K562 (cell line): ENCODE results near the gene EMC8. TPM values are rescaled to one million over a fixed set of nuclear protein-coding genes. Genes with fewer than 3 reads are reported as not detected.

Experiments
- ATAC-seq: fragments of 200-7000 bp; cut with Tn5 transposase; 3 replicates; pipeline ENCODE4 v1.9.1; 2020; ENCODE audit warnings: moderate library complexity
- BruUV-seq: library from RNA; stranded (reverse); fragments of 400-500 nt; replicated peaks from 2 replicates; lab custom pipeline; 2021; lab: Mats Ljungman, UMichigan
- CTCF ChIA-PET: fragments of 300-600 bp; formaldehyde crosslinking; extraction: SDS; loops from one replicate; lab custom pipeline; 2021; ENCODE audit warnings: low intra/inter-chr PET ratio; lab: Yijun Ruan, JAX
- POLR2A ChIA-PET: fragments of 300-600, 350-650 bp; sonication (Branson Sonifier 250); formaldehyde crosslinking; extraction: SDS; loops from one replicate; lab custom pipeline; 2021; ENCODE audit warnings: antibody characterized with exemption, inconsistent platforms; lab: Yijun Ruan, JAX
- DNase-seq, 4 experiments: peaks; one replicate each; pipeline versions ENCODE4 v3.0.0 to v3.0.0-alpha.2; 2011 to 2018; ENCODE audit warnings: low spot score in 3 of 4, mixed read lengths in 3 of 4; ENCODE audit errors: extremely low read depth in 1 of 4
- FAIRE-seq: peaks from 2 replicates; lab custom pipeline; 2011; peaks lifted over from hg19 to GRCh38; lab: Jason Lieb, UNC
- H2AFZ ChIP-seq: 2 replicates; pipeline ENCODE4 v1.6.0; 2011; ENCODE audit warnings: low read depth, low read length, control low read depth, inconsistent platforms
- H3K27ac ChIP-seq: fragments of 200-600 bp; 3 replicates; pipeline ENCODE4 v1.8.0; 2011; ENCODE audit warnings: low read depth, mild to moderate bottlenecking, control low read depth, inconsistent platforms, low read length, moderate library complexity, mixed read lengths; ENCODE audit errors: extremely low read depth
- H3K27me3 ChIP-seq, 2 experiments: fragments of 300-600 bp in 1 of 2; 2 replicates in 1 of 2; 3 replicates in 1 of 2; pipeline versions ENCODE4 v1.6.0 to v1.8.0; 2011; ENCODE audit warnings: inconsistent platforms in 2 of 2, low read length in 2 of 2, mild to moderate bottlenecking in 1 of 2, mixed read lengths in 1 of 2, moderate library complexity in 1 of 2; ENCODE audit not compliant: control insufficient read depth in 2 of 2, insufficient read depth in 2 of 2
- H3K36me3 ChIP-seq: fragments of 300-600 bp; 3 replicates; pipeline ENCODE4 v1.8.0; 2011; ENCODE audit warnings: mild to moderate bottlenecking, low read length, inconsistent platforms; ENCODE audit not compliant: control insufficient read depth, insufficient read depth
- H3K4me1 ChIP-seq, 2 experiments: fragments of 200-600 bp in 1 of 2; replicated peaks in 1 of 2; 2 replicates in 1 of 2; 3 replicates in 1 of 2; pipeline versions ENCODE4 v1.5.1 to v1.8.0; 2011; ENCODE audit warnings: inconsistent platforms in 2 of 2, low read length in 2 of 2, mild to moderate bottlenecking in 1 of 2, mixed read lengths in 1 of 2, moderate library complexity in 1 of 2; ENCODE audit not compliant: control insufficient read depth in 2 of 2, insufficient read depth in 2 of 2
- H3K4me2 ChIP-seq: 2 replicates; pipeline ENCODE4 v1.6.1; 2011; ENCODE audit warnings: low read length, control low read depth, inconsistent platforms, mixed read lengths; ENCODE audit not compliant: insufficient read depth
- H3K4me3 ChIP-seq: fragments of 200-600 bp; sonication (generic), shearing (Covaris generic); 2 replicates; pipeline ENCODE4 v1.5.1; 2016; ENCODE audit warnings: control low read depth, inconsistent platforms
- H3K79me2 ChIP-seq: fragments of 200-600 bp; 3 replicates; pipeline ENCODE4 v1.8.0; 2011; ENCODE audit warnings: low read length, inconsistent platforms; ENCODE audit not compliant: control insufficient read depth, insufficient read depth
- H3K9ac ChIP-seq, 2 experiments: 2 replicates each; pipeline versions ENCODE4 v1.6.0 to v1.6.1; 2011; ENCODE audit warnings: low read depth in 2 of 2, low read length in 2 of 2, control low read depth in 1 of 2, inconsistent platforms in 1 of 2, mild to moderate bottlenecking in 1 of 2, mixed read lengths in 1 of 2; ENCODE audit not compliant: insufficient read depth in 1 of 2
- H3K9me1 ChIP-seq: one replicate; pipeline ENCODE4 v1.6.0; 2011; ENCODE audit warnings: inconsistent platforms, mild to moderate bottlenecking, low read length, moderate library complexity; ENCODE audit not compliant: control insufficient read depth, insufficient read depth
- H3K9me3 ChIP-seq: replicated peaks from 2 replicates; pipeline ENCODE4 v1.5.1; 2011; ENCODE audit warnings: low read depth, low read length, inconsistent platforms; ENCODE audit not compliant: control insufficient read depth, insufficient read depth
- H4K20me1 ChIP-seq: replicated peaks from 2 replicates; pipeline ENCODE4 v1.6.1; 2011; ENCODE audit warnings: low read length, inconsistent platforms, mixed read lengths; ENCODE audit not compliant: control insufficient read depth, insufficient read depth
- CHAMP1 ChIP-seq: fragments of 450-650 bp; IDR thresholded peaks from 2 replicates; pipeline ENCODE4 v1.6.1; 2016; ENCODE audit warnings: mild to moderate bottlenecking
- ETV5 ChIP-seq: sonication (generic); formaldehyde crosslinking; IDR thresholded peaks from 2 replicates; pipeline ENCODE4 v1.4.0; 2020; ENCODE audit warnings: low read depth, mild to moderate bottlenecking, missing genetic modification reagents
- FOXM1 ChIP-seq, 2 experiments: fragments of 450-650 bp in 1 of 2; sonication (generic) in 1 of 2; formaldehyde crosslinking in 1 of 2; IDR thresholded peaks; 2 replicates each; pipeline versions ENCODE4 v1.6.1 to v1.9.0; 2017 to 2022; ENCODE audit warnings: low read depth in 2 of 2, mild to moderate bottlenecking in 2 of 2, missing genetic modification reagents in 1 of 2, moderate library complexity in 1 of 2
- IRF2 ChIP-seq: sonication (generic); formaldehyde crosslinking; IDR thresholded peaks from 2 replicates; pipeline ENCODE4 v1.8.1; 2022; ENCODE audit warnings: mild to moderate bottlenecking, missing genetic modification reagents
- KAT8 ChIP-seq: fragments of 450-650 bp; IDR thresholded peaks from 2 replicates; pipeline ENCODE4 v1.6.1; 2016; ENCODE audit warnings: low read depth, mild to moderate bottlenecking
- PKNOX1 ChIP-seq: fragments of 450-650 bp; IDR thresholded peaks from 2 replicates; pipeline ENCODE4 v1.6.1; 2016
- POLR2AphosphoS5 ChIP-seq: IDR thresholded peaks from 2 replicates; pipeline ENCODE4 v1.6.1; 2011; ENCODE audit warnings: mild to moderate bottlenecking, low read depth, low read length, moderate library complexity; ENCODE audit not compliant: control insufficient read depth, insufficient read depth
- POLR2H ChIP-seq: IDR thresholded peaks from 2 replicates; pipeline ENCODE4 v1.6.1; 2016; ENCODE audit warnings: missing genetic modification characterization, low read depth, mild to moderate bottlenecking, control low read depth, missing compliant biosample characterization, moderate library complexity
- PRDM10 ChIP-seq: fragments of 450-650 bp; IDR thresholded peaks from 2 replicates; pipeline ENCODE4 v1.6.1; 2018; ENCODE audit not compliant: partially characterized antibody
- TCF7L2 ChIP-seq: fragments of 150-350 bp; IDR thresholded peaks from 2 replicates; pipeline ENCODE4 v1.6.1; 2016; ENCODE audit warnings: low read depth, mild to moderate bottlenecking, low read length, moderate library complexity
- ZBED1 ChIP-seq: IDR thresholded peaks from 2 replicates; pipeline ENCODE4 v1.6.1; 2014
- ZC3H4 ChIP-seq: sonication (generic); formaldehyde crosslinking; IDR thresholded peaks from 2 replicates; pipeline ENCODE4 v1.9.0; 2021; ENCODE audit warnings: missing genetic modification reagents, borderline replicate concordance
- ZNF133 ChIP-seq: fragments of 250-450 bp; sonication (Bioruptor Pico); IDR thresholded peaks from 2 replicates; pipeline ENCODE4 v1.4.0; 2020; ENCODE audit warnings: mild to moderate bottlenecking
- ZNF165 ChIP-seq: fragments of 250-450 bp; sonication (Bioruptor Pico); IDR thresholded peaks from 2 replicates; pipeline ENCODE4 v1.4.0; 2020; ENCODE audit warnings: borderline replicate concordance
- ZNF780A ChIP-seq: fragments of 250-450 bp; sonication (Bioruptor Pico); IDR thresholded peaks from 2 replicates; pipeline ENCODE4 v1.5.0; 2021; ENCODE audit warnings: mild to moderate bottlenecking
- WGBS: fragments of 100-300 bp; shearing (Covaris generic); methylation state at CpG from one replicate; pipeline ENCODE4 v1.1.6; 2016; ENCODE audit warnings: low coverage, mixed read lengths; ENCODE audit not compliant: insufficient coverage; ENCODE audit errors: missing lambda C conversion rate; 5-methylcytosine and 5-hydroxymethylcytosine counted together
- in situ Hi-C: fragments of 300-500 bp; cut with MboI; formaldehyde crosslinking; loops from 4 replicates; pipeline ENCODE4 v1.15.0; 2018; ENCODE audit warnings: inconsistent platforms, mixed read lengths
- intact Hi-C: fragments of 100-400 bp; cut with micrococcal nuclease; formaldehyde crosslinking; loops from 2 replicates; pipeline ENCODE4 v1.14.2; 2022
- polyA plus RNA-seq, 8 experiments: library from polyadenylated mRNA; depleted of rRNA in 4 of 8; stranded (reverse) in 5 of 8; unstranded in 3 of 8; fragments of >200 nt; fragmentation: Nextera tagmentation in 2 of 8; fragmentation: Illumina TruSeq in 1 of 8; extraction: Ambion mirVana in 2 of 8; extraction: Trizol in 1 of 8; gene quantifications; 2 replicates each; pipeline versions ENCODE4 v1.2.1 to v1.2.3, GENCODE V29; 2011 to 2014; ENCODE audit warnings: inconsistent platforms in 1 of 8, missing spikeins in 1 of 8
- total RNA-seq, 7 experiments: library from RNA; depleted of rRNA in 6 of 7; stranded (reverse); fragments of >200 nt in 6 of 7; fragmentation: Illumina TruSeq in 2 of 7; extraction: Trizol in 2 of 7; gene quantifications; 2 replicates each; pipeline versions ENCODE4 v1.2.1 to v1.2.3, GENCODE V29; 2011 to 2021; ENCODE audit warnings: low replicate concordance in 1 of 7

EMC8 gene
- total and polyA plus RNA-seq, 9 of the 15 experiments (the other 6 are each of a cell fraction or from before 2014, with no cell fraction given) = 11.4 to 81.8 (median 48.6) TPM

GRCh38 chr16:85803570-85803969 lies 4.2 kb upstream of the EMC8 start (continued):
- no peak for TF ChIP-seq CHAMP1
- no peak for TF ChIP-seq POLR2H (tag)
- TF ChIP-seq ZNF780A (CRISPR knock-in tag) = no peak
- TF ChIP-seq KAT8 = no peak
- TF ChIP-seq ZNF165 (CRISPR knock-in tag) = no peak
- TF ChIP-seq, all 486 proteins: peak for 0

GRCh38 chr16:85800321-85800669 lies 951 bp upstream of the EMC8 start:
- Histone ChIP-seq H3K9ac (peak overlapping the region; percentile 96), H3K4me3 (peak overlapping the region; percentile 97), H3K79me2 (peaks cover 80% of the 10 kb centered on the region), H3K9me3 (no peaks in the 10 kb centered on the region), H3K27me3 (no peaks in the 10 kb centered on the region), H2AFZ (no peak overlapping the region), H4K20me1 (peaks cover 15% of the 10 kb centered on the region), H3K4me1 (peaks cover 6 to 11% of the 10 kb centered on the region in 2 experiments; a peak in 4 of 5 replicates), H3K4me2 (peak overlapping the region; percentile 94), H3K27ac (peak overlapping the region; percentile 96), H3K36me3 (peaks cover 69% of the 10 kb centered on the region), H3K9me1 (peaks cover 6% of the 10 kb centered on the region)
- CTCF ChIA-PET = no interaction called here
- DNase-seq (peak in 2 of 4 experiments; percentile 34 to 41), ATAC-seq (peak; percentile 47), FAIRE-seq (peak; percentile 65)
- intact Hi-C loops (no loop called here), in situ Hi-C loops (no loop called here)
- POLR2A ChIA-PET = interaction anchor here (0.6 to 1.3 kb wide), 5 partner anchors 12 to 231 kb away, joined by 3 read pairs; no protein-coding TSS in a partner anchor
- no TSS peak for BruUV-seq
- WGBS = 1% methylated on average over 9 of the region's 9 CpGs
- peak; percentile 49 for TF ChIP-seq PRDM10
- peak; percentile 9; the same call in 1 of the 2 replicates for TF ChIP-seq PKNOX1
- TF ChIP-seq ETV5 = no peak
- no peak for TF ChIP-seq TCF7L2
- TF ChIP-seq ZC3H4 (CRISPR knock-in tag) = 0 out of 2 replicates have a peak, but pooled peaks have one; percentile 56
- no peak for TF ChIP-seq FOXM1 (IDR thresholded peaks at IDR 0.05; ENCODE audit: low read depth)
- TF ChIP-seq FOXM1 (CRISPR knock-in tag; IDR thresholded peaks at IDR 0.05; ENCODE audit: low read depth) = no peak
- 0 out of 2 replicates have a peak, but pooled peaks have one; percentile 36 for TF ChIP-seq POLR2AphosphoS5
- TF ChIP-seq IRF2 (CRISPR knock-in tag) = no peak
- no peak for TF ChIP-seq ZBED1
- TF ChIP-seq ZNF133 (CRISPR knock-in tag) = no peak
